DMS153 treated with DMSO at 0.1 percent for 48 hours (cell line): ENCODE measurements around the gene NOX5.

ENCODE experiments used
- DNase-seq: peaks from one replicate; lab custom pipeline; 2025; ENCODE audit not compliant: unreplicated experiment; lab: John Stamatoyannopoulos, UW

The NOX5 gene

DNA sequence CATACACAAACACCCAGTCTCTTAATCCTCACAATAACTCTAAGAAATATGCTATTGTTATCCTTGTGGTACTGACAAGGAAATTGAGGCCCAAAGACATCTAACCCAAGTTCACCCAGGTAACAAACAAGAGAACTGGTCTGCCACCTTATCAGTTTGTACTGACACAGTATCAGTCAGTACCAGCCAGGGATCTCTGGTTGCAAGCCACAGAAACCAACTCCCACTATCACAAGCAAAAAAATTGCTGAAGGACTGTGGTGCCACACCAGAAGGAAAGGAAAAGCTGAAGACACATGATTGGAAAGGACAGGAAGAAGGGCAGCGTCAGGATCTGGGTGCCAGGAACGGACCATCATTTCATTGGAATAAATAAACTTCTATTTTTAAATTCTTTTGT lies 82.1 kb downstream of the NOX5 start:
- no peak for DNase-seq

DNA sequence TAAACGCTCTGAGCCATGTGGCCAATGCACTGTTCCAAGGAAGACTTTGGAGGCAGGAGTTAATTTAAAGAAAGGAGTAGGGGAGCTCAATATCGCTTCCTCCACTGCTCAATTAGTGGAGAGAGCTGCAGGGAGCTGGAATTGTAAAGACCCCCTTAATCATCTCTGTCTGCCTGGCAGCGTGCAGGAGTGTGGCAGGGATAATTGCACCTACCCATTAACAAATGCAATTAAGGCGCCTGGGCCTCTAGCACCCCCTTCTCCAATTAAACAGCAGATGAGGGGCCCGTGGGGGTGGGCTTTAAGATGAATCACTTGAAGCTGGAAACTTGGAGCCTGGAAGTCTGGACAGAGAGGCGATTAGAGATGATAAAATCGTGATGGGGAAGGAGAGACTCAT lies 84.3 kb downstream of the NOX5 start:
- no peak for DNase-seq

DNA sequence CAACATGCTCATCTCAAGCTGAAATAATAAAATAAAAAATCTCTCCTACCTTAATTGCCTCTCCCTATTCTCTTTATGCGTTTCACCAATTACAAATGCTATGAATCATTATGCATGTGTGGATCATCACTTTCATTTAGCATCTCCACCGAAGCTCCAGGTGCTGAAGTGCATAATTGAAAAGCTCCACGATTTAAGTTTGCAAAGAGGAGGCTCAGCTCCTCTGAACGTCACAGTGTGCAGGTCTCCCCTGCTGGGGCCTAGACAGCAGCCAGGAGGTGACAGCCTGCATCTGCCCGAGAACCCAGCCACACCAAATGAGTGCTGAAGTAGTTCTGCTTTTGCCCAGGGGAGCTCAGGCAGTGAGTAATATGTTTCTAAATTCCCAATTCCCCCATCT lies 85.4 kb downstream of the NOX5 start:
- no peak for DNase-seq

DNA sequence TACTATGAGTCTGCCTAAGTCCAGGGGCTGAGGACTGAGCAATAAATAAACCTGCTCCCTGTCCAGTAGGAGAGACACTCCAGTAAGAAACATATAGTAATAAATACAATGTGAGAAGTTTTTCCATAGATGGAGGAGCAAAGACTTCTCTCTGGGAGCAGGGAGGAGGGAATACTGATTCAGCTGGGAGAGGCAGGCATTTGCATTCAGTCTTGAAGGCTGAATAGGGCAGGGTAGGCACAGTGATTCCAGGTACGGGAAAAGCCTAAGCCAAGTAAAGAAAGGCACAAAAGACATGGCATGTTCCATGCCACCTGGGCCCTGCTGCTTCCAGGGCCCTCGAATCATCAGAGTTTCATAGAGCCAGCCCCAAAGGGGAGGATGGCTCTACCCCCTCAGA lies 86.3 kb downstream of the NOX5 start:
- DNase-seq = no peak

DNA sequence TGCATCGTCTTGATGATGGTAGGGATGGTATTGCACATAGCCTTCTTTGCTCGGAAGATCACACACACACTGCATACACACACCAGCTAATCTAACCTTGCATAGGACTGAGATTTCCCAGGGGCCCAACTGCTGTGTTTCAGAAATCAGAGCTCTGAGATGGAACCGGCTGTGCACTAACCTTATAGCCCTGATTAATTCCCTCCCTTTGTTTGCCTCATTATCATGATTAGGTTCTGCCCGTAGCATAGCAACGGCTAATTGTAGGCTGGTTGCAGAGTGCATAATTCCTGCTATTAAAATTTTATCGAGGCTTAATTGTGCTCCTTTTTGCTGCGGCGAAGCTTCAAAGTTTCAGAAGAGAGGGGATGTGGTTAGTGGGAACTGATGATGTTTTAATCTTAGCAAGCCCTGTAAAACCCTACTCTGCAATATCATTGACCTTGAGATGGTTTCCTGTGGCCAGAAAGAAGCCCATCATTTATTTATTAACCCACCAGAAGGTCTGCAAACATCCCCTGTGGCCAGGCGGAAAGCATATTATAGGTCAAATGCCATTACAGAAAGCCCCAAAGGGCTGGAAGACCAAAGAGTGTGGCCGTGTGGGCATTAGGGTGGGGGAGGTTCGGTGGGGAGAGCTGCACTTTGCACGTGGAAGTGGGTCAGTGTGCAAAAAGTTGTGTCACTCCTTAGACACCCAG lies 89.7 kb downstream of the NOX5 start:
- no peak for DNase-seq

DNA sequence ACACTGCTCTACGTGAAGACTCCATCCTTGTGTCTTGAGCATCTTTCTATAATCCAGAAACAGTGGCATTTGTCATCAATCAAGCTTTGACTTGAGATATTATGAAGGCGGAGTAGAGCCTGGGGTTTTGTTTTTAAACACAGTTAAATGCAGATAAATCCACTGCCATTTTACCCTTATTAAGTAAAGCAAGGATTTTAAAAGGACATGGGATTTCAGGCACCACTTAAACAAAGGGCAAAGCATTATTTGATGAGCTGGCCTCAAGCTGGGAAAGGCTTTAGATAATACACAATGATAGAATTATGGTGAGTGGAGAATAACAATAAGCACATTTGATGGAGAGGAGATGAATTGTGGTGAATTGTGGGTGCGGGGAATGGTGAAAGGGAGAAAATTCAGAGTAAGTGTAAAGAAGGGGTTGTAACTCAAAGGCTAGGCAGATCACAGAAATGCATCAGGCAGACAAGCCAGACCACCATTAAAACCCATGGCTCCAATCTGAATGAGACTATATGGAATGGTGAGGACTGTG lies 91.0 kb downstream of the NOX5 start:
- no peak for DNase-seq

DNA sequence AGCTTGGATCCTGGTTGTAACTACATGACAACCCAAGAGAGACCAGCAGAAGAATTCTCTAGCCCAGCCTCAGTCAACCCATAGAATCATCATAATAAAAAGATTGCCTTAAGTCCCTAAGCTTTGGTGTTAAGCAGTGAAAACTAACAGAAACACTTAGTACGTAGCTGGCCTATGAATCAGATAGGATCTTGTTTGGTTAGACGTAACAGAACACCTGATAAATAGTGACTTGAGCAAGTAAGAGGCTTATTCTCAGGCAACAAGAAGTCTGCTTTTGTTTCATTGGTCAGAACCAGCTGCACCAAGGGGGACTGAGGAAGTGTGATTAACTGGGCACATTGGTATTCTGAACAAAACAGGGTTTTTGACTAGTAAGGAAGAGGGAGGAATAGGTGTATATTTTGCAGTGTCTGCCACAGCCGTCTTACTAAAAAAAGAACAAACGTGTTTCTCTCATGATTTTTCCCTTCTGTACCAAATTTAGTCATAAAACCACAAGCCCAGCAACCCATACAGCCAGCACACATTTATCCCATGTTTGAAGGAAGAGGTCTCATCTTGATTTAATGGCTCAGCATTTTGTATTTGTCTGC lies 92.6 kb downstream of the NOX5 start:
- DNase-seq = no peak
